SU-DHL-6 (cell line): ENCODE data around the gene TEAD1.

Experiments
- H2AFZ ChIP-seq: fragments of 200-600 bp; sonication (generic); 2 replicates; pipeline ENCODE4 v1.6.1; 2014; ENCODE audit warnings: low read depth, mild to moderate bottlenecking, moderate library complexity, mixed read lengths, antibody characterized with exemption, low read length; ENCODE audit not compliant: severe bottlenecking
- H3F3A ChIP-seq: fragments of 200-600 bp; shearing (Covaris generic); 2 replicates; pipeline ENCODE4 v1.6.0; 2016; ENCODE audit warnings: antibody characterized with exemption, mild to moderate bottlenecking; ENCODE audit not compliant: insufficient read depth
- H3K27ac ChIP-seq: fragments of 200-600 bp; sonication (generic); 2 replicates; pipeline ENCODE4 v1.5.1; 2016; ENCODE audit warnings: low read depth, mild to moderate bottlenecking, low read length, moderate library complexity, mixed read lengths
- H3K27me3 ChIP-seq: fragments of 200-600 bp; sonication (generic), shearing (Covaris generic); 2 replicates; pipeline ENCODE4 v1.6.0; 2014; ENCODE audit warnings: mild to moderate bottlenecking, low read length
- H3K36me3 ChIP-seq: fragments of 200-600 bp; sonication (generic); 2 replicates; pipeline ENCODE4 v1.6.1; 2014; ENCODE audit warnings: mild to moderate bottlenecking, low read length, mixed read lengths
- H3K4me2 ChIP-seq: fragments of 300-600, 200-600 bp; shearing (Covaris generic), sonication (generic); 2 replicates; pipeline ENCODE4 v1.6.0; 2014; ENCODE audit warnings: low read length, low read depth, mild to moderate bottlenecking; ENCODE audit not compliant: poor library complexity, severe bottlenecking
- H3K4me3 ChIP-seq: fragments of 200-600 bp; sonication (generic); 2 replicates; pipeline ENCODE4 v1.5.1; 2014; ENCODE audit warnings: antibody characterized with exemption, low read length, mild to moderate bottlenecking, mixed read lengths; ENCODE audit not compliant: insufficient read depth, poor library complexity, severe bottlenecking
- H3K79me2 ChIP-seq: fragments of 200-600 bp; sonication (generic); 2 replicates; pipeline ENCODE4 v1.6.1; 2014; ENCODE audit warnings: mild to moderate bottlenecking, low read length, moderate library complexity; ENCODE audit not compliant: insufficient read depth
- H3K9ac ChIP-seq: fragments of 200-600 bp; sonication (generic); 2 replicates; pipeline ENCODE4 v1.7.0; 2014; ENCODE audit warnings: mild to moderate bottlenecking, low read length
- H3K9me2 ChIP-seq: fragments of 200-600 bp; sonication (generic); replicated peaks from 2 replicates; pipeline ENCODE4 v1.6.1; 2014; ENCODE audit warnings: low read length; ENCODE audit not compliant: insufficient read depth
- H3K9me3 ChIP-seq: fragments of 200-600 bp; sonication (generic); 2 replicates; pipeline ENCODE4 v1.6.1; 2014; ENCODE audit warnings: low read length, mixed read lengths; ENCODE audit not compliant: insufficient read depth
- H4K20me1 ChIP-seq: fragments of 200-600 bp; sonication (generic); 2 replicates; pipeline ENCODE4 v1.6.1; 2014; ENCODE audit warnings: low read depth, mild to moderate bottlenecking, antibody characterized with exemption, low read length, moderate library complexity, mixed read lengths
- CTCF ChIP-seq: fragments of 200-600 bp; sonication (generic); IDR thresholded peaks from one replicate; pipeline ENCODE4 v1.5.1; 2017; ENCODE audit warnings: antibody characterized with exemption, mild to moderate bottlenecking, low read length, moderate library complexity; ENCODE audit not compliant: insufficient read depth, poor library complexity, severe bottlenecking
- EZH2phosphoT487 ChIP-seq: fragments of 200-600 bp; sonication (generic), shearing (Covaris generic); conservative IDR thresholded peaks from 2 replicates; pipeline ENCODE4 v1.6.1; 2018; ENCODE audit warnings: mild to moderate bottlenecking, antibody characterized with exemption, low read length, moderate library complexity, mixed read lengths

Gene TEAD1

DNA sequence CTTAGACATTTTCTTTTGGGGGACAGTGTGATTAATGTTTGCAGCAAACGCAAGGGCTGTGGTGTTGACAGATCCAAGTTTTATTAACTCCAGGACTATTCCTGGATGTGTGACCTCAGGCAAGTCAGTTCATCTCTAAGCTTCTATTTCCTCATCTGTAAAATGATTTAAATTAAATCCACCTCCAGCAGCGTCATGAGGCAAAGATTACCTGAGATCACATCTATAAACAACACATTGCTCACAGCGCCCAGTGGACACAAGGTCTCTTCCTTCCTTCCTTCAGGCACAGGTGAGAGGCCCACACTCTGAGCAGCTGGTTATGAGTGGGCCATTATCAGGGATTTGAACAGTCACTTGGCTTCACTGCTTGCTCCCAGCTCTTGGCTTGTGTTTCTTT is 223.6 kb downstream of the TEAD1 start:
- Histone ChIP-seq H2AFZ (no peak overlapping the region), H3F3A (no peaks in the 10 kb centered on the region), H3K4me2 (no peak overlapping the region), H3K27ac (no peak overlapping the region), H3K27me3 (no peaks in the 10 kb centered on the region), H3K36me3 (no peaks in the 10 kb centered on the region), H3K9me3 (no peaks in the 10 kb centered on the region), H4K20me1 (no peaks in the 10 kb centered on the region), H3K4me3 (no peak overlapping the region), H3K9ac (no peak overlapping the region), H3K79me2 (no peaks in the 10 kb centered on the region), H3K9me2 (no peaks in the 10 kb centered on the region)
- no peak for TF ChIP-seq CTCF
- TF ChIP-seq EZH2phosphoT487 = no peak

GRCh38 chr11:12900496-12900895 is 226.3 kb downstream of the TEAD1 start:
- Histone ChIP-seq H4K20me1 (no peaks in the 10 kb centered on the region), H3K9me3 (no peaks in the 10 kb centered on the region), H3K27ac (no peak overlapping the region), H3K4me2 (no peak overlapping the region), H2AFZ (no peak overlapping the region), H3K79me2 (no peaks in the 10 kb centered on the region), H3F3A (no peaks in the 10 kb centered on the region), H3K9ac (no peak overlapping the region), H3K9me2 (no peaks in the 10 kb centered on the region), H3K27me3 (no peaks in the 10 kb centered on the region), H3K36me3 (no peaks in the 10 kb centered on the region), H3K4me3 (no peak overlapping the region)
- TF ChIP-seq CTCF (no peak), EZH2phosphoT487 (no peak)

DNA sequence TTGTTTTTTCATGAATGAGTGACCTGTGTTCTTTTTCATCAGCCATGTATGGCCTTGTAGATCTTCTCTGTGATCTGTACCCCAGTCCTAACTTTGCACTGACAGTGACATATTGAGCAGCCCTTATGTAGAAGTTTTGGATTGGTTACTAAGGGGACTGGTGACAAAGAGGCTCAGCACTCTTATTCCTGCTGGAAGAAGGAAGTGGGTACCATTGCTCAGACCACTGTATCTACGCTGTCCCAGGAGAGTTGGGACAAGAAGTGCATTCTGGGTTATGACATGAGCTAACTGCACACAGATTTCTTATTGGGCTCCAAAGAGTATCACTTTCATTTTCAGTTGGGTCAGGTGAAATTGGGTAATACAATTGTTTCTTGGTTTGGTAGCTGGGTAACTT is 227.1 kb downstream of the TEAD1 start:
- no peaks in the 10 kb centered on the region for H3K9me2 ChIP-seq
- H3K9ac ChIP-seq = no peak overlapping the region
- H3K36me3 ChIP-seq = no peaks in the 10 kb centered on the region
- H3K27ac ChIP-seq = no peak overlapping the region
- H3K79me2 ChIP-seq = no peaks in the 10 kb centered on the region
- no peaks in the 10 kb centered on the region for H4K20me1 ChIP-seq
- H3K4me2 ChIP-seq = no peak overlapping the region
- H3K4me3 ChIP-seq = no peak overlapping the region
- H3K9me3 ChIP-seq = no peaks in the 10 kb centered on the region
- no peak for TF ChIP-seq CTCF
- no peak for TF ChIP-seq EZH2phosphoT487
- H2AFZ ChIP-seq = no peak overlapping the region
- H3K27me3 ChIP-seq = no peaks in the 10 kb centered on the region
- H3F3A ChIP-seq = no peaks in the 10 kb centered on the region

DNA sequence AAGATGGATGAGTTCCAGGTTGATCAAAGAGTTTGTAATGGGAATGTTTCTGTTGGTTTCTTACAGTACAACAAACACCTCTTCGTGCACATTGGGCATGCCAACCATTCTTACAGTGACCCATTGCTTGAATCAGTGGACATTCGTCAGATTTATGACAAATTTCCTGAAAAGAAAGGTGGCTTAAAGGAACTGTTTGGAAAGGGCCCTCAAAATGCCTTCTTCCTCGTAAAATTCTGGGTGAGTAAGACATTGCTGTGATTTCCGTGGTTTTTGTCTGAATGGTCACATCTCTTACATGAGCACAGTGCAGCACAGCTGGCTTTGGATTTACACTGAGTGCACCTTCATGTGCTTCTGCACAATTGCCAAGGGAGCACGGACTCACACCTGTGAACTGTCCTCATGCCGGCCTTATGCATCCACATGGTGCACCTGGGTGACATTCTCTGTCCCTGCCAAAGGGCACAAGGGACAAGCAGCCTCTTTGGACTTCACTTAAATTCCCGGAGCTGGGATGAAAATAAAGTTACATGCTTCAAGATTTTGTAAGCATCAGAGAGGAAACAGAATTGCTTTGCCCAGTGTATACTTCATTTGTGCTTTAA is 227.8 kb downstream of the TEAD1 start:
- H3K9me3 ChIP-seq = no peaks in the 10 kb centered on the region
- H3K27ac ChIP-seq = no peak overlapping the region
- no peaks in the 10 kb centered on the region for H3K27me3 ChIP-seq
- H3K79me2 ChIP-seq = no peaks in the 10 kb centered on the region
- no peak overlapping the region for H3K9ac ChIP-seq
- H4K20me1 ChIP-seq = no peaks in the 10 kb centered on the region
- H3K9me2 ChIP-seq = no peaks in the 10 kb centered on the region
- no peaks in the 10 kb centered on the region for H3F3A ChIP-seq
- H3K4me3 ChIP-seq = no peak overlapping the region
- no peak overlapping the region for H2AFZ ChIP-seq
- TF ChIP-seq EZH2phosphoT487 (no peak), CTCF (no peak)
- H3K4me2 ChIP-seq = no peak overlapping the region
- H3K36me3 ChIP-seq = no peaks in the 10 kb centered on the region
